Neural cell (in vitro differentiated cells): ENCODE data around the gene STRBP. TPM values are rescaled to one million over a fixed set of nuclear protein-coding genes. Genes with fewer than 3 reads are reported as not detected.

Experiments
- H2AFZ ChIP-seq: fragments of 200-600, 300-800 bp; sonication (generic), shearing (Covaris generic); 2 replicates; pipeline ENCODE4 v1.6.0; 2014; ENCODE audit warnings: low read depth, mild to moderate bottlenecking, antibody characterized with exemption, low read length, moderate library complexity
- H3F3A ChIP-seq: fragments of 200-600 bp; shearing (Covaris generic); 2 replicates; pipeline ENCODE4 v1.6.1; 2016; ENCODE audit warnings: mild to moderate bottlenecking, moderate library complexity, mixed read lengths, antibody characterized with exemption, low read length; ENCODE audit not compliant: insufficient read depth, poor library complexity, severe bottlenecking
- H3K27ac ChIP-seq: fragments of 200-600, 300-800 bp; sonication (generic), shearing (Covaris generic); 2 replicates; pipeline ENCODE4 v1.5.1; 2014; ENCODE audit warnings: mild to moderate bottlenecking, low read length, moderate library complexity
- H3K27me3 ChIP-seq: fragments of 300-800, 200-600 bp; sonication (generic), shearing (Covaris generic); 2 replicates; pipeline ENCODE4 v1.6.0; 2014; ENCODE audit warnings: mild to moderate bottlenecking, low read depth, low read length, moderate library complexity; ENCODE audit not compliant: insufficient read depth
- H3K36me3 ChIP-seq: fragments of 300-800, 200-600 bp; sonication (generic), shearing (Covaris generic); 2 replicates; pipeline ENCODE4 v1.5.1; 2014; ENCODE audit warnings: mild to moderate bottlenecking, antibody characterized with exemption, low read length, moderate library complexity; ENCODE audit not compliant: insufficient read depth
- H3K4me2 ChIP-seq: fragments of 300-800, 200-600 bp; sonication (generic), shearing (Covaris generic); 2 replicates; pipeline ENCODE4 v1.6.0; 2014; ENCODE audit warnings: mild to moderate bottlenecking, low read length
- H3K4me3 ChIP-seq: fragments of 300-800, 200-600 bp; sonication (generic), shearing (Covaris generic); 2 replicates; pipeline ENCODE4 v1.5.1; 2014; ENCODE audit warnings: mild to moderate bottlenecking, low read length, moderate library complexity
- H3K79me2 ChIP-seq: fragments of 200-600 bp; shearing (Covaris generic); replicated peaks from 2 replicates; pipeline ENCODE4 v1.6.0; 2014; ENCODE audit warnings: mild to moderate bottlenecking, low read length, moderate library complexity; ENCODE audit not compliant: insufficient read depth
- H3K9ac ChIP-seq: fragments of 300-800, 200-600 bp; sonication (generic), shearing (Covaris generic); 2 replicates; pipeline ENCODE4 v1.6.1; 2016; ENCODE audit warnings: mild to moderate bottlenecking, low read length, mixed read lengths
- H3K9me2 ChIP-seq: fragments of 200-600 bp; shearing (Covaris generic); 2 replicates; pipeline ENCODE4 v1.6.1; 2016; ENCODE audit warnings: mild to moderate bottlenecking, low read length, mixed read lengths; ENCODE audit not compliant: insufficient read depth
- H3K9me3 ChIP-seq: fragments of 200-600, 300-800 bp; sonication (generic), shearing (Covaris generic); 2 replicates; pipeline ENCODE4 v1.6.1; 2016; ENCODE audit warnings: mild to moderate bottlenecking, mixed run types, low read length, moderate library complexity, mixed read lengths
- H4K20me1 ChIP-seq: fragments of 200-600 bp; shearing (Covaris generic); 2 replicates; pipeline ENCODE4 v1.6.1; 2016; ENCODE audit warnings: mild to moderate bottlenecking, mixed run types; ENCODE audit not compliant: insufficient read depth
- EP300 ChIP-seq: fragments of 450-650 bp; conservative IDR thresholded peaks from 2 replicates; pipeline ENCODE4 v1.6.1; 2014; ENCODE audit warnings: antibody characterized with exemption, mild to moderate bottlenecking, moderate library complexity; ENCODE audit not compliant: poor library complexity, severe bottlenecking
- EZH2 ChIP-seq: fragments of 200-600, 300-800 bp; shearing (Covaris generic), sonication (generic); IDR thresholded peaks from 2 replicates; pipeline ENCODE4 v1.6.1; 2014; ENCODE audit warnings: antibody characterized with exemption, low read length, borderline replicate concordance, mild to moderate bottlenecking; ENCODE audit not compliant: insufficient read depth, poor library complexity, severe bottlenecking
- MXI1 ChIP-seq: fragments of 450-650 bp; conservative IDR thresholded peaks from 2 replicates; pipeline ENCODE4 v1.6.1; 2014; ENCODE audit warnings: antibody characterized with exemption, mild to moderate bottlenecking; ENCODE audit not compliant: poor library complexity, severe bottlenecking
- POLR2AphosphoS5 ChIP-seq: IDR thresholded peaks from 2 replicates; pipeline ENCODE4 v1.6.1; 2012
- RAD21 ChIP-seq: fragments of 450-650 bp; conservative IDR thresholded peaks from 2 replicates; pipeline ENCODE4 v1.6.1; 2014; ENCODE audit warnings: antibody characterized with exemption, mild to moderate bottlenecking, moderate library complexity
- SMC3 ChIP-seq: fragments of 450-650 bp; conservative IDR thresholded peaks from 2 replicates; pipeline ENCODE4 v1.6.1; 2014; ENCODE audit warnings: antibody characterized with exemption, mild to moderate bottlenecking, moderate library complexity; ENCODE audit not compliant: poor library complexity
- TAF1 ChIP-seq: IDR thresholded peaks from 2 replicates; pipeline ENCODE4 v1.6.1; 2012; ENCODE audit warnings: low read depth
- polyA plus RNA-seq: library from polyadenylated mRNA; depleted of rRNA; stranded (reverse); fragments of >200 nt; gene quantifications from 2 replicates; pipeline ENCODE4 v1.2.3, GENCODE V29; 2014
- TF ChIP-seq, protein P1 (sequence below): IDR thresholded peaks from 2 replicates; pipeline ENCODE4 v1.6.1; 2012; ENCODE audit warnings: borderline replicate concordance
- TF ChIP-seq, protein P2 (sequence below): fragments of 450-650 bp; IDR thresholded peaks from 2 replicates; pipeline ENCODE4 v1.5.1; 2014; ENCODE audit warnings: antibody characterized with exemption, mild to moderate bottlenecking, moderate library complexity; ENCODE audit not compliant: poor library complexity, severe bottlenecking

The STRBP gene
- polyA plus RNA-seq, 1 donor from 2014 or later: 64.6 TPM

DNA sequence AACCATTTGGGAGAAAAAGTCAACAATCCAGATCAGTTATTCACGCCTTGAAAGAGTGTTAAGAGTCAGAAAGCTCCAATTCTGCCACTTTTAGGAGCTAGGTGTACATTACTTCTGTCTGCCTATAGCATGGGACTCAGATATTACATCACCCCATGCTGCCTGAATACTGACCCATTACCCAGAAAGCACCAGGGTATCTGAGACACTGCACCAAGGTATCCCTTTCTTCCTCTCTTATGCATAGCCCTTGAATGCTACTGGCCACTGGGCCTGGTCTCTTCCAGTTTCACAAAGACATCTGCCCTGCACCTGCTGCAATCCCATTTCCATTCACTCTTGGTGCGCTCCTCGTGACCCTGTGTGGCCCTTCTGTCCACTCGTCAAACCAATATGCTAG lies 2.6 kb downstream of the STRBP start:
- Histone ChIP-seq H4K20me1 (peaks cover 7% of the 10 kb centered on the region), H3K27ac (no peak overlapping the region), H2AFZ (no peak overlapping the region), H3K9ac (no peak overlapping the region), H3K4me2 (peak overlapping the region; percentile 98), H3K79me2 (peaks cover 61% of the 10 kb centered on the region), H3K9me2 (no peaks in the 10 kb centered on the region), H3K4me3 (peak overlapping the region; percentile 85), H3K9me3 (no peaks in the 10 kb centered on the region), H3K36me3 (no peaks in the 10 kb centered on the region), H3F3A (no peaks in the 10 kb centered on the region), H3K27me3 (no peaks in the 10 kb centered on the region)
- TF ChIP-seq RAD21 (no peak), TAF1 (no peak), SMC3 (no peak), POLR2AphosphoS5 (no peak), MXI1 (no peak)
- TF ChIP-seq, protein P1, sequence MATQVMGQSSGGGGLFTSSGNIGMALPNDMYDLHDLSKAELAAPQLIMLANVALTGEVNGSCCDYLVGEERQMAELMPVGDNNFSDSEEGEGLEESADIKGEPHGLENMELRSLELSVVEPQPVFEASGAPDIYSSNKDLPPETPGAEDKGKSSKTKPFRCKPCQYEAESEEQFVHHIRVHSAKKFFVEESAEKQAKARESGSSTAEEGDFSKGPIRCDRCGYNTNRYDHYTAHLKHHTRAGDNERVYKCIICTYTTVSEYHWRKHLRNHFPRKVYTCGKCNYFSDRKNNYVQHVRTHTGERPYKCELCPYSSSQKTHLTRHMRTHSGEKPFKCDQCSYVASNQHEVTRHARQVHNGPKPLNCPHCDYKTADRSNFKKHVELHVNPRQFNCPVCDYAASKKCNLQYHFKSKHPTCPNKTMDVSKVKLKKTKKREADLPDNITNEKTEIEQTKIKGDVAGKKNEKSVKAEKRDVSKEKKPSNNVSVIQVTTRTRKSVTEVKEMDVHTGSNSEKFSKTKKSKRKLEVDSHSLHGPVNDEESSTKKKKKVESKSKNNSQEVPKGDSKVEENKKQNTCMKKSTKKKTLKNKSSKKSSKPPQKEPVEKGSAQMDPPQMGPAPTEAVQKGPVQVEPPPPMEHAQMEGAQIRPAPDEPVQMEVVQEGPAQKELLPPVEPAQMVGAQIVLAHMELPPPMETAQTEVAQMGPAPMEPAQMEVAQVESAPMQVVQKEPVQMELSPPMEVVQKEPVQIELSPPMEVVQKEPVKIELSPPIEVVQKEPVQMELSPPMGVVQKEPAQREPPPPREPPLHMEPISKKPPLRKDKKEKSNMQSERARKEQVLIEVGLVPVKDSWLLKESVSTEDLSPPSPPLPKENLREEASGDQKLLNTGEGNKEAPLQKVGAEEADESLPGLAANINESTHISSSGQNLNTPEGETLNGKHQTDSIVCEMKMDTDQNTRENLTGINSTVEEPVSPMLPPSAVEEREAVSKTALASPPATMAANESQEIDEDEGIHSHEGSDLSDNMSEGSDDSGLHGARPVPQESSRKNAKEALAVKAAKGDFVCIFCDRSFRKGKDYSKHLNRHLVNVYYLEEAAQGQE: no peak

DNA sequence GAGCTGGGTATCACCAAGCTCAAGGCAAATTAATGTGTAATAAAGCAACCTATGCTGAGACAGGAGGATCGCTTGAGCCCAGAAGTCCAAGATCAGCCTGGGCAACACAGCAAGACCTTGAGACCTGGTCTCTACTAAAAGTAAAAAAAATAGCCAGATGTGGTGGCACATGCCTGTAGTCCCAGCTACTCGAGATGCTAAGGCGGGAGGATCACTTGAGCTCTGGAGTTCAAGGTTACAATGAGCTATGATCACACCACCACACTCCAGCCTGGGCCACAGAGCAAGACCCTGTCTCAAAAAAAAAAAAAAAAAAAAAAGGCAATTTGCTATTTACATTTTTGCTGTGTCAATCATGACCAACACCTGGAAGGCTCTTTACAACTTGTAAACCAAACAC lies 5.2 kb downstream of the STRBP start:
- H3K36me3 ChIP-seq: no peaks in the 10 kb centered on the region
- peaks cover 79% of the 10 kb centered on the region for H3K79me2 ChIP-seq

More for the DNA sequence above, 5.2 kb downstream of the STRBP start:
- Histone ChIP-seq H2AFZ (no peak overlapping the region), H3K27me3 (no peaks in the 10 kb centered on the region), H3F3A (no peaks in the 10 kb centered on the region), H3K27ac (no peak overlapping the region), H3K4me3 (no peak overlapping the region), H3K9me3 (no peaks in the 10 kb centered on the region), H4K20me1 (peaks cover 7% of the 10 kb centered on the region), H3K9me2 (no peaks in the 10 kb centered on the region), H3K4me2 (no peak overlapping the region), H3K9ac (no peak overlapping the region)
- no peak for TF ChIP-seq EP300
- TF ChIP-seq, protein P2, sequence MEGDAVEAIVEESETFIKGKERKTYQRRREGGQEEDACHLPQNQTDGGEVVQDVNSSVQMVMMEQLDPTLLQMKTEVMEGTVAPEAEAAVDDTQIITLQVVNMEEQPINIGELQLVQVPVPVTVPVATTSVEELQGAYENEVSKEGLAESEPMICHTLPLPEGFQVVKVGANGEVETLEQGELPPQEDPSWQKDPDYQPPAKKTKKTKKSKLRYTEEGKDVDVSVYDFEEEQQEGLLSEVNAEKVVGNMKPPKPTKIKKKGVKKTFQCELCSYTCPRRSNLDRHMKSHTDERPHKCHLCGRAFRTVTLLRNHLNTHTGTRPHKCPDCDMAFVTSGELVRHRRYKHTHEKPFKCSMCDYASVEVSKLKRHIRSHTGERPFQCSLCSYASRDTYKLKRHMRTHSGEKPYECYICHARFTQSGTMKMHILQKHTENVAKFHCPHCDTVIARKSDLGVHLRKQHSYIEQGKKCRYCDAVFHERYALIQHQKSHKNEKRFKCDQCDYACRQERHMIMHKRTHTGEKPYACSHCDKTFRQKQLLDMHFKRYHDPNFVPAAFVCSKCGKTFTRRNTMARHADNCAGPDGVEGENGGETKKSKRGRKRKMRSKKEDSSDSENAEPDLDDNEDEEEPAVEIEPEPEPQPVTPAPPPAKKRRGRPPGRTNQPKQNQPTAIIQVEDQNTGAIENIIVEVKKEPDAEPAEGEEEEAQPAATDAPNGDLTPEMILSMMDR: no peak
- no peak for TF ChIP-seq EZH2
- TF ChIP-seq, protein P1: no peak
- no peak for TF ChIP-seq POLR2AphosphoS5
- no peak for TF ChIP-seq SMC3
- no peak for TF ChIP-seq RAD21
- no peak for TF ChIP-seq MXI1
- no peak for TF ChIP-seq TAF1
